ENCODE data around the gene JAZF1.

The JAZF1 gene

GRCh38 chr7:28217143-28217542, 36.5 kb upstream of the JAZF1 start:
- no peaks in the 10 kb centered on the region for H3K27me3 ChIP-seq (ENCODE audit: insufficient read depth, poor library complexity, severe bottlenecking)
- TF ChIP-seq GABPA (IDR thresholded peaks at IDR 0.05; ENCODE audit: low read depth), result no peak
- TF ChIP-seq CTCF (IDR thresholded peaks at IDR 0.05; ENCODE audit: insufficient read depth, low read length), result no peak
- no peak for TF ChIP-seq POLR2AphosphoS5 (IDR thresholded peaks at IDR 0.05; ENCODE audit: low read depth)
- no peak for TF ChIP-seq REST (IDR thresholded peaks at IDR 0.05; ENCODE audit: insufficient replicate concordance, low read depth)
- no peak for TF ChIP-seq SPI1 (IDR thresholded peaks at IDR 0.05; ENCODE audit: borderline replicate concordance, low read depth)
- no peak overlapping the region for H3K27ac ChIP-seq (replicated peaks)
- no peak overlapping the region for H3K4me3 ChIP-seq (replicated peaks; ENCODE audit: insufficient read depth, low read length)
- DNase-seq (ENCODE audit: low read depth in 1 of 2, low spot score in 1 of 2), result no peak

GRCh38 chr7:28211006-28211405, 30.4 kb upstream of the JAZF1 start:
- TF ChIP-seq SPI1 (IDR thresholded peaks at IDR 0.05; ENCODE audit: borderline replicate concordance, low read depth) (no peak), REST (IDR thresholded peaks at IDR 0.05; ENCODE audit: insufficient replicate concordance, low read depth) (no peak), POLR2AphosphoS5 (IDR thresholded peaks at IDR 0.05; ENCODE audit: low read depth) (no peak), CTCF (IDR thresholded peaks at IDR 0.05; ENCODE audit: insufficient read depth, low read length) (no peak), GABPA (IDR thresholded peaks at IDR 0.05; ENCODE audit: low read depth) (no peak)
- Histone ChIP-seq H3K27me3 (ENCODE audit: insufficient read depth, poor library complexity, severe bottlenecking) (no peaks in the 10 kb centered on the region), H3K4me3 (replicated peaks; ENCODE audit: insufficient read depth, low read length) (no peak overlapping the region), H3K27ac (replicated peaks) (no peak overlapping the region)
- DNase-seq (ENCODE audit: low read depth in 1 of 2, low spot score in 1 of 2), result no peak

- H3K27ac ChIP-seq (replicated peaks), result no peak overlapping the region
- no peak for DNase-seq (ENCODE audit: low read depth in 1 of 2, low spot score in 1 of 2)
- no peak for TF ChIP-seq SPI1 (IDR thresholded peaks at IDR 0.05; ENCODE audit: borderline replicate concordance, low read depth)
- TF ChIP-seq POLR2AphosphoS5 (IDR thresholded peaks at IDR 0.05; ENCODE audit: low read depth), result no peak
- TF ChIP-seq REST (IDR thresholded peaks at IDR 0.05; ENCODE audit: insufficient replicate concordance, low read depth), result no peak
- TF ChIP-seq GABPA (IDR thresholded peaks at IDR 0.05; ENCODE audit: low read depth), result no peak
- no peak for TF ChIP-seq CTCF (IDR thresholded peaks at IDR 0.05; ENCODE audit: insufficient read depth, low read length)
- H3K27me3 ChIP-seq (ENCODE audit: insufficient read depth, poor library complexity, severe bottlenecking), result no peaks in the 10 kb centered on the region
- no peak overlapping the region for H3K4me3 ChIP-seq (replicated peaks; ENCODE audit: insufficient read depth, low read length)
Observed at GRCh38 chr7:28208506-28208905, 27.9 kb upstream of the JAZF1 start.

Data from HL-60 (cell line).